ENCODE results near the gene C10orf71.

C10orf71 gene

GRCh38 chr10:49273082-49273465, 25.9 kb upstream of the C10orf71 start:
- DNase-seq, result no peak

DNA sequence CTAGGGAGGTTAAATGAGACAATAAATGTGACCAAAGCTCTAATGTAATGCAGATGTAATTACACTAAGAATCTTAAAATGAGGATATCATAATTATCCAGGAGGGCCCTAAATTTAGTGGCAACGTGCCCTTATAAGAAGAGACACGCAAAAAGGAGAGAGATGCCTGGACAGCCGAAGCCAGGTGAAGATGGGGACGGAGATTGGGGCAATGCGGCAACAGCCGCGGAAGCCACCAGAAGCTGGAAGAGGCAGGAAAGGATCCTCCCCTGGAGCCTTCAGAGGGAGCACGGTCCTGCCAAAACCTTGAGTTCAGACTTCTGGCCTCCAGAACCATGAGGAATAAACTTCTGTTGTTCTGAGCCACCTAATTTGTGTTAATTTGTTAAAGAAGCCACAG, 25.3 kb upstream of the C10orf71 start:
- DNase-seq, result no peak

GRCh38 chr10:49274886-49275285, 24.1 kb upstream of the C10orf71 start:
- DNase-seq, result no peak

DNA sequence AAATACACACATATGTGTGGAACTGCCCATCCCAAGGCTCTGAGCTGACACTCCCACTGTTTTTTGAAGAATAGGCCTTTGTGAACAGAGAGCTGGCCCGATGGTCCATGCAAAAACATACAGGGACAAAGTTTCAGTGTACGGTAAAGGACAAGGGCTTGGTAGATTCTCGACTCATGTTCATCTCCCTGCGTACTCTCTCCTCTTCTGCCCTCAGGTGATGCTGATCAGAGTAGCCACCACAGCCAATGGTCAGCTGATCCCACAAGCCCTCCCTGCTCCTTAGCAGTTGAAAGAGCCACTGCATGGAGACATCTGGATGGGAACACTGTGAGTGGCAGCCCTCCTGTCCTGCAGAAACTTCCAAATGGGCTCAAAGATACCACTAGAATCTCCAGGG, 23.1 kb upstream of the C10orf71 start:
- DNase-seq, result no peak

DNA sequence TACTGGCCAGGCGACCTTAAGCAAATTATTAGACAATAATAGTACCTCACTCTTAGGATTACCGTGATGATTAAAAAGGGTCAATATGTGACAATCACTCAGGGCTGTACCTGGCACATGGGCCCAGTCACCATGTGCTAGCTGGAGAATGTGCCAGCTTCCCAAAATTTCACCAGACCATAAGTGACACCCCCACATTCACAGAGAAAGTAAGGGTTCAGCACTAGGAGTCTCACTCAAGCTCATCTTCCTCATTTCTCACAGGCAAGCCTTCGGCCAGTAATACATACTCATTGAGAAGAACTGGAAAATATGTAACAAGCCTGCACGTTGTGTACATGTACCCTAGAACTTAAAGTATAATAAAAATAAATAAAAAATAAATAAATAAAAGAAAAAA, 22.4 kb upstream of the C10orf71 start:
- no peak for DNase-seq

GRCh38 chr10:49277973-49278372, 21.0 kb upstream of the C10orf71 start:
- DNase-seq, result no peak

DNA sequence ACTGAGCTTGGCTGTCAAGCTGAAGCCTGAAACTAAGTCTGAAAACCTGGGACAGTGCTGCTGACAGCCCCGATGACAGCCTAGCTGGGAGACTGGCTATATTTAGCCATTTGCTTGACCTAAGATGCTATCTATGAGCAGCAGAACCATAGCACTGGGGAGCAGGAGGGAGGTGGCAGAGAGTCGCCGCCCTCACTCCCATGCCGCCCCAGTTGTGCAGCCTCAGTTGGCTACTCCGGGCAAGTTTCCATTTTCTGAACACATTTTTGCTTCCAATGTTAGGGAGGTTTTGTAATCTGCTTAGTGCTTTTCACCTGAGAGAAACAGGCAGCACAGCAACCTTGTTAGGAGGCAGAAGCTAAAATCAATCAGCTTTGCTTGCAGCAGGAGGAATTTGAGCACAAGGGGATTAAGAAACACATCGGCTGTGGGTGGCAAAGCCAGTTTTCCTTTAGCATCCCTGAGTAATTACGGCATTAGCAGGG, 20.4 kb upstream of the C10orf71 start:
- DNase-seq, result no peak

GRCh38 chr10:49279015-49279880, 19.7 kb upstream of the C10orf71 start:
- no peak for DNase-seq

- DNase-seq, result no peak
These were observed 19.0 kb upstream of the C10orf71 start for GRCh38 chr10:49280001-49280408.

DNA sequence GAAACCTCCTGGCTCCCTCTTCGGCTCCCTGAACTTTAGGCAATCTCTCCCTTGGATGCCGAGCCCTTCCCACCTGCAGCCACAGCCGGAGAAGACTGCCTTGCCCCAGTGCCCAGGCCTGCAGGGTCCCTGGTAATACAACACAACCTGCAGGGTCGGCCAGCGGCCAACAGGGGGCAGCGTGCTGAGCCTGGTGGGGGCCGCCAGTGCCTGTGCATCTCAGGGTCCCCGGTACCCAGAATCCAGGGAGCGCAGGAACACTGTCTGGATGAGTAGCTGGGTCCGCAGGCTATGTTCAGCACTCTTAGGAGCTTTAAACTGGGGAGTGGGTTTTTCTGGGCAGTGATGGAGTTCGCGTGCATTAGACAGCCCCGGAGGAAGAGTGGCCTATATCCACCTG, 17.5 kb upstream of the C10orf71 start:
- no peak for DNase-seq

GRCh38 chr10:49282306-49282705, 16.7 kb upstream of the C10orf71 start:
- DNase-seq, result no peak

DNA sequence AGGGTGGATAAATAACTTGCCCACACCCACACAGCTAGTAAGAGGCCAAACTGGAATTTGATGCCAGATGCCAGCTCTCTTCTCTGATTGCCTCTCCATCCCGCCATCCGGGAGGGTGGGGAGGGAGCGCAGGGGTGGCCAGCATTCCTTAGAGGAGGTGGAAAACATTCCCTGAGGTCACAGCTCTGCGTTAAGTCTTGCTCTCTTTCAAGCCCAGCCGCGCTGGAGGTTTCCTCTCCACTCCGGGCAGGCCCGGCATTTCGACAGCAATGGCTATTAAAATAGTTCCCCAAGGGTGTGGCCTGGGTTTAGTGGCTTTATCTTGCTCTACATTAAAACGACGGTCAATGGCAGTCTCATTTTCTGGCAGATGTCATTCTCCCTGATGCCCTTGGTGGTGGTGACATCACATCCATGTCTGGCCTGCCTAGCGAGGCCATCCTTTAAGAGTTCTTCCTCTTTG, 16.1 kb upstream of the C10orf71 start:
- DNase-seq, result no peak

GRCh38 chr10:49283491-49283890, 15.5 kb upstream of the C10orf71 start:
- DNase-seq, result no peak

GRCh38 chr10:49284356-49284755, 14.6 kb upstream of the C10orf71 start:
- DNase-seq, result no peak

DNA sequence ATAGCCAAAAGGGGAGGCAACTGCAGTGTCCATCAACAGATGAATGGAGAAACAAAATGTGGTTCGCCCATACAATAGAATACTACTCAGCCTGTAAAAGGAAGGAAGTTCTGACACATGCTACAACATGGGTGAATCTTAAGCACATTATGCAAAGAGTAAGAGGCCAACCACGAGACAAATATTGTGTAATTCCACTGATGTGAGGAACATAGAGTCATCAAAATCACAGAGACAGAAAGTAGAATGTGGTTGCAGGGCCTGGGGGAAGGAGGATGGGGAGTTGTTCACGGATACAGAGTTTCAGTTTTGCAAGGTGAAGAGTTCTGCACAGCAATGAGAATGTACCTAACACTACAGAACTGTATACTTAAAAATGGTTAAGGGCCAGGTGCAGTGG, 13.7 kb upstream of the C10orf71 start:
- DNase-seq, result no peak

- no peak for DNase-seq
These were observed 12.3 kb upstream of the C10orf71 start for GRCh38 chr10:49286686-49287085.

- no peak for DNase-seq
These were observed 11.2 kb upstream of the C10orf71 start for GRCh38 chr10:49287689-49288340.

- no peak for DNase-seq
These were observed 10.5 kb upstream of the C10orf71 start for GRCh38 chr10:49288341-49289065.

DNA sequence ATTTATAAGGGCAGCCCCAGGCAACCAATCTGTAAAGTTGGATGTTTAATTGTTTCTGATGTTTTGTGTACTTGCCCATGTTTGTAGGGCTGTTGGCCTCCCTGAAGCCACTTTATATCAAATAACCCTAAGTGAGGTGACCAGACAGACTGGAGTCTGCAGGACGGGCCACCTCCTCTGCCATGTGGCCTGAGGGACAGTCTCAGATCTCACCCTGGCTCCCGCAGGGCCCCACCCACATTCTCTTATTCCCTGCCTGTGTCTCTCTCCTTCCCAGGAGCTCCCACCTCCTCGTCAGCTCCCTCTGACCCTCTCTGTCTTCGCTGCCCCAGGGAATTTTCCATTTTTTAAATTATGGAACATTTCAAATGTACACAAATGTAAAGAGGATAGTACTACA, 9.5 kb upstream of the C10orf71 start:
- DNase-seq, result no peak

DNA sequence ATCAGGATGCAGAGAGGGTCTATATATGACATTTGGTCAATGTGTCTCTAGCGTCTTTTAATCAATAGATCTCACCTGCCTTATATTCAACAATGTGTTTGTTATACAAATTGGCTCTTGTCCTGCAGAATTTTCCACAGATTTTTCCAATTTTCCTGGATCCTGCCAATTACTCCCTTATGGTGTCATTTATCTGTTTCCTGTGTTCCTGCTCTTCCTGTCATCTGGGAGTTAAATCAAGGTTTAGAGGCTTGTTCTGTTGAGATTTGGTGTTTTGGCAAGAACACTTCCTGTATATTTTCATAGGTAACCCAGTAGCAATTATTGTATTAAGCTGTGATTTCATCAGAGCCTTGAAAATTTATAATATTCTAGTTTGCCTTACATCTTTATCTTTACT, 8.8 kb upstream of the C10orf71 start:
- DNase-seq, result no peak

DNA sequence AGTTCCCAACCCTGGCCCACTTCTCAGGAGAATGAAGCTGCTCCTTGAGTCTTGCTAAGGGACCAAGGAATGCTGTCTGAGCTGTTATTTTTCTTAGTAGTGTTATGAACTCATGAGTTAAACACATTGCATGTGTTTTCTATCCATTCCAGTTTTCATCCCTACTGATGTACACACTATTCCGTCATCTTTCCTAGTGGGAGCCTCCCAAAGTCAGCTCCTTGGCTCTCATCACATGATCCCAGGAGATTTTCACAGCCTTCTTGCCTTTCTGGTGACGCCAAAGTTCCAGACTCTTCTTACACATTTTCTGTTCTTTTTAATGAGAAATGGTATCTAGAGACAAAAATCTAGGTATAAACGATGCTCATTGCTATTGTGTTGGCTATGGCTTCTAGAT, 8.4 kb upstream of the C10orf71 start:
- DNase-seq, result no peak

DNA sequence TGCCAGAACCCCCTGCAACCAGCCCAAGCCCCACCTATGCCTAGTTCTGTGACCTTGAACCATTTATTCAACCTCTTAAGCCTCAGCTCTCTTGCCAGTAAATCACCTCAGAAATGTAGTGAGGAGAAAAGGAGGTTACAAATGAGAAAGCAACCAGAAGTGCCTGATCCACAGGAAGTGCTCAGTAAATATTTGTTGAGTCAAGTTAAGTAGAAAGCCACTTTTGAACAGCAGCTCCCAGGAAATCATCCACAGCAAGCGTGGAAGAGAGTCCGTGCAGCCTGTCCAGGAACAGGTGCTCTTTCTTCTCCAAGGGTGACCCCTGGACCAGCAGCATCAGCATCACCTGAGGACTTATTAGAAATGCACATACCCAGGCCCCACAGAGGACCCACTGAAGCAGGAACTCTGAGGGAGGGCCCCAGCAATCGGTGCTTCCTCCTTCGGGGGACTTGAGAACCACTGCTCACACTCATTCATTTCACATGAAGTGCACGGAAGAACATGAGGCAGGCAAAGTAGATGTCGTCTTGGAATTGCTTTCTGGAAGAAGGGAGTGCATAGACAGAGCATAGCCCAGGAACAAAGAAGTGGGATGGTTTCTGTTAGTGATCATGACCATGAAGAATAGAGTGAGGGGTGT, 6.3 kb upstream of the C10orf71 start:
- no peak for DNase-seq

- no peak for DNase-seq
These were observed 5.8 kb upstream of the C10orf71 start for GRCh38 chr10:49293208-49293603.
